ENCODE results near the gene CCDC187.
A peak's percentile ranks its signal among the peaks of the same experiment; 100 is the strongest.
"Not testable (repeated sequence)": the region's sequence is repeated elsewhere in the genome, so short reads cannot be mapped to it uniquely, and the experiment has no call there.

Gene CCDC187

GRCh38 chr9:136326761-136327303 lies 22.9 kb upstream of the CCDC187 start:
- no peak for DNase-seq

GRCh38 chr9:136326061-136326760 lies 22.3 kb upstream of the CCDC187 start:
- DNase-seq = no peak

DNA sequence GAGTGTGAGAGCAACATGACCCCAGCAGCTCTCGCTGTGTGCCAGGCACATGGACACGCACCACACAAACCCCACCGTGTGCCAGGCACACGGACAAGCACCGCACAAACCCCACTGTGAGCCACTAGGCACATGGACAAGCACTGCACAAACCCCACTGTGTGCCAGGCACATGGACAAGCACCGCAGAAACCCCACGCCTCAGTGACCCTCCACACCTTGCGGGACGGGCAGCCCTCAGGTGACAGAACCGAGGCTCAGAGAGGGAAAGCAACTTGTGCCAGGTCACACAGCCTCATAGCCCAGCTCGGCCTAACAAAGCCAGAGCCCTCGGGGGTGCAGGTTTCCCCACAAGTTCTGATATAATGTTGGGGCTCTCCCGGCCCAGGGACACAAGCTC lies 21.5 kb upstream of the CCDC187 start:
- DNase-seq = no peak

GRCh38 chr9:136324501-136325300 lies 20.8 kb upstream of the CCDC187 start:
- DNase-seq = peak; percentile 22

DNA sequence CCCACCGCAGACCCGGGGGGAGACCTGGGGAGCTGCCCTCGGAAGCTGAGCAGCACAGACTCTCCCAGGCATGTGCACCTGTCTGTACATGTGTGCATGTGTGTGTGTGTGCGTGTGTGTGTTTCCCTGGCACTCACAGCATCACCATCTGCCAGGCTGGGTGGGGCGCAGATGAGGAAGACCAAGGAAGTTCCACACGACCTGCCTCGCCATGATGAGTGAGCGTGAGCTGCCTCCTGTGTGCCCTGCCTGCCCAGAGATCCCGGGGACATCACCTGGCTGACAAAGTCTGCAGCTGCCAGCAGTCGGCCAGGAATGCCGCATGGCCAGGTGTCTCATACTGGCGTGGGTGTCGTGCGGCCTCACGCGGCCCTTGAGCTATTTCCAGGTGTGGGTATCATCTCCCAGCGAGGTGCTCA lies 19.5 kb upstream of the CCDC187 start:
- DNase-seq = no peak

- DNase-seq = no peak
Measured at GRCh38 chr9:136322756-136323330, 18.9 kb upstream of the CCDC187 start.

DNA sequence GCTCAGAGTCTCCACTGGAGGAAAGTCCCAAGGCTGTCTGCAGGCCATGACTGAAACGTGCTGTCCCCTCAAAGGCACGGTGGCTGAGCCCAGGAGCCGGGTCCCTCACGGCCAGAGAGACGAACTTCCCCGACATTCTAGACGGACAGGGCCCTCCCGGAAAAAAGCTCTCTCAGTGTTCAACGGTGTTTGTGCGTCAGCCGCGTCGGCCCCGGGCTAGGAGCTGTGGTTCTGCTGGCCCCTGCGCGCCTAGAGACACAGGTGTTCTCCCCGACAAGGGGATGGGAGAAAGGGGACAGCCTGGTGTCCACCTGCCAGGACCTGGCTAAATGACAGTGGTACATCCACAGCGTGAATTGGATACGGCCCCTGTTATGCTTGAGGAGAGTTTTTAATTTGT lies 17.7 kb upstream of the CCDC187 start:
- DNase-seq = no peak

DNA sequence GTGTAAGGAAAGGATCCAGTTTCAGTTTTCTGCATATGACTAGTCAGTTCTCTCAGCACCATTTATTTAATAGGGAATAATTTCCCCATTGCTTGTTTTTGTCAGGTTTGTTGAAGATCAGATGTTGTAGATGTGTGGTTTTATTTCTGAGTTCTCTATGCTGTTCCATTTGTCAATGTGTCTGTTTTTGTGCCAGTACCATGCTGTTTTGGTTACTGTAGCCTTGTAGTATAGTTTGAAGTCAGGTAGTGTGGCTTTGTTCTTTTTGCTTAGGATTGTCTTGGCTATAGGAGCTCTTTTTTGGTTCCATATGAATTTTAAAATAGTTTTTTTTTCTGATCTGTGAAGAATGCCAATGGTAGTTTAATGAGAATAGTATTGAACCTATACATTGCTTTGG lies 17.1 kb upstream of the CCDC187 start:
- DNase-seq = not testable (repeated sequence)

- not testable (repeated sequence) for DNase-seq
Measured at GRCh38 chr9:136319955-136320354, 16.1 kb upstream of the CCDC187 start.

- not testable (repeated sequence) for DNase-seq
Measured at GRCh38 chr9:136319244-136319643, 15.3 kb upstream of the CCDC187 start.

GRCh38 chr9:136318776-136319241 lies 14.9 kb upstream of the CCDC187 start:
- DNase-seq = no peak

DNA sequence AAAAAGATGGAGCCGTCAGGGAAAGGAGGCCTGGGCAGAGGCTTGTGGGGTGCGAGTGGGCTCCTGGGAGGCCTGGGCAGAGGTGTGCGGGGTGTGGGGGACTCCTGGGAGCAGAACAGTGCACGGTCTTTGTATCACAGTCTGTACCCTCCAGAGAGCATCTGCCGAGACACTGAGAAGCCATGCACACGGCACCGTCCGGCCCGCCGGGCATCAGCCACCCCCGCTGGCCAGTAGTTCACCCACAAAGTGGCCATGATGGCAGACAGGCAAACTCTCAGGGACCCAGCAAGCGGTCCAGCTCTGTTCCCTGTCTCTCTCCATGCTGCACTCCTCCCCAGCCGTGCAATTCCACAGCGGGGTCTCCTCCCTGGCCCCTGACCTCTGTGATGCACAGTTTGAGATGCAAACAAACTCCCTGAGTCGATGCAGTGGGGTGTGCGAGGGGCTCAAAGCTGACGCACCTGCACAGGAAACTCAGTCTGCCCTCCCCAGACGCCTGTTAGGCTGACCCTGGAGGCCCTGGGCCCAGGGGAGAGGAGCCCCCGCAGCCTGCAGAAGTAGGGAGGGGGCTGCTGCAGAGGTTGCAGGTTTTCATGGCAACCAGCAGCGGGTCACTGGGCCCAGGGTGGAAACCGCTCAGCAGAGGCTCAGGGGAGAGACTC lies 14.3 kb upstream of the CCDC187 start:
- no peak for DNase-seq

GRCh38 chr9:136317695-136318094 lies 13.8 kb upstream of the CCDC187 start:
- no peak for DNase-seq

DNA sequence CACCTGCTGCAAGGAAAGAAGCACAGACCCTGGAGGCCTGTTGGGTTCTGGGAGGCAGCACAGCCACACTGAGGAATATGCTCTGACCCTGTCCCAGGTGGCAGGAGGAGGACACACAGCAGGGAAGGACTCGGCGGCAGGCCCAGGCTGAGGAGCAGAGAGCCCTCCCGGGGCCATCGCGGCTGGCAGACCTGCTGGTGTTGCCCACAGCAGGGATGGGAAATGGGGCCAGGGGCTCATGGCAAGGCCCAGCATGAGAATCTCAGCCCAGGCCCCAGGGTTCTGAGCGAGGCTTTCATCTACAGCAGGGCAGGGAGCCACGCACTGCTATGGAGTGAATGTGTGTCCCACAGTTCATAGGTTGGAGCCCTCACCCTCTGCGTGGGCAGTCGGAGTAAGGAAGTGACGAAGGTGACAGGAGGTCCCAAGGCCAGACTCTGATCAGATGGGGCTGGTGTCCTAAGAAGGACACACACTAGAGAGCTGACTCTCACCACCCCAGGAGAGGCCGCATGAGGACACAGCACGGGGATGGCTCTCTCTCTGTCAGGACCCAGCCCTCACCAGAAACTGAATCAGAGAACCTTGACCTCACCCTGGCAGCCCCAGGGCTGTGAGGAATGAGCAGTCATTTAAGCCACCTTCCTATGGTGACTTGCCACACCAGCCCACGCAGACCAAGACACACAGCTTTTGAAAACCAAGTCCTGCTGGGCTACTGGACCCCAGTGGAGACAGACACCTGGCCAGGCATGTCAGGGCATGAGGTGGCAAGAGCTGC lies 13.2 kb upstream of the CCDC187 start:
- DNase-seq = no peak

DNA sequence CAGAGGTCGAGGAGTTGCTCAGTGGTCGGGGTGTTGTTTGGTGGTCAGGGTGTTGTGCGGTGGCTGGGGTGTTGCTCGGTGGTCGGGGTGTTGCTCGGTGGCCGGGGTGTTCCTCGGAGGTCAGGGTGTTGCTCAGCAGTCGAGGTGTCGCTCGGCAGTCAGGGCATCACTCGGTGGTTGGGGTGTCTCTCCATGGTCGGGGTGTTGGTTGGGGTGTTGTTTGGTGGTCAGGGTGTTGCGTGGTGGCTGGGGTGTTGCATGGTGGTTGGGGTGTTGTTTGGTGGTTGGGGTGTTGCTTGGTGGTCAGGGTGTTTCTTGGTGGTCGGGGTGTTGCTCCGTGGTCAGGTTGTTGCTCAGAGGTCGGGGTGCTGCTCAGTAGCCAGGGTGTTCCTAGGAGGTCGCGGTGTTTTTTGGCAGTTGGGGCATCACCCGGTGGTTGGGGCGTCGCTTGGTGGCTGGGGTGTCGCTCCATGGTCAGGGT lies 12.4 kb upstream of the CCDC187 start:
- no peak for DNase-seq

DNA sequence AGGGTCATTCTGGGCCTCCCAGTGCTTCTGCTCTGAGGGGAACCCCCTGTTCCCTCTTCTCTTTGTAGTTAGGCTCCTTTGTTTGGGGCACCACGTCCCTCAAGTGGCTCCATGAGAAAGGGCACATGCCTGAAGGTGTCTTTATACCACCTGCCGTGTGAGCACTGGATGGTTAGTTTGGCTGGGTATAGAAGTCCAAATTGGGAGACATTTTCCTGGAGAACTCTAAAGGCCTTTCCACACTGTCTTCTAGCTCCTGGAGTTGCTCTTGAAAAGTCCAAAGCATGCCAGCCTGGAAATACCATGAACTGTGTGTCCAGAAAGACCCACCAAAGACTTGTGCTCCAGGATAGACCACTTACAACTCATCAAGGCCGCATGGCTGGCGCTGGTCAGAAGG lies 11.1 kb upstream of the CCDC187 start:
- peak; percentile 8 for DNase-seq

- no peak for DNase-seq
Measured at GRCh38 chr9:136314056-136314416, 10.1 kb upstream of the CCDC187 start.

GRCh38 chr9:136313111-136314055 lies 9.5 kb upstream of the CCDC187 start:
- no peak for DNase-seq

DNA sequence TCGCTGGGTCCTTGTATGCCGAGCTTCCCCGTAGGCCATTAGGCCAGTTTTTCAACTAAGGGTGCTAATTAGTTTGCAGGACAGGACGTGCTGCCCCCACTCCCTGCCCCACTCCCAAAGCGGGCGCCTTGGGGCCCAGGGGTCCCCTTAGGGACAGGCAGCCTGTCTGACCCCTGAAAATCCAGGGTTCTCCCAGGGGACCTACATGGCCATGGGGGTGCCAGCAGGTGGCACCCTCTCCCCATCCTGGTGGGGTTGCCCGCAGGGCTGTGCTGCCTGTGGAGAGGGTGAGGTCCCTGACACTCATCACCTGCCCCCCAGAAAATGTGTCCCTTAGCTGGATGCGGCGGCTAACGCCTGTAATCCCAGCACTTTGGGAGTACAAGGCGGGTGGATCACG lies 8.5 kb upstream of the CCDC187 start:
- DNase-seq = peak; percentile 63

- no peak for DNase-seq
Measured at GRCh38 chr9:136312009-136312375, 8.1 kb upstream of the CCDC187 start.

All from OCI-M1 (cell line).